ENCODE data around the gene TEX13B.

GRCh38 chrX:107996124-107996523 lies 14.0 kb upstream of the TEX13B start:
- TF ChIP-seq CTCF (IDR thresholded peaks at IDR 0.05) (no peak), ZFX (IDR thresholded peaks at IDR 0.05; ENCODE audit: borderline replicate concordance) (no peak)

Data from 22Rv1 (cell line).